ENCODE results near the gene DGUOK.
"Not testable (repeated sequence)": the region's sequence is repeated elsewhere in the genome, so short reads cannot be mapped to it uniquely, and the experiment has no call there.

Gene DGUOK

GRCh38 chr2:73901143-73901542 lies 25.5 kb upstream of the DGUOK start:
- no peak for DNase-seq (ENCODE audit: low read depth in 2 of 2)

- no peak for DNase-seq (ENCODE audit: low read depth in 2 of 2)
Measured at GRCh38 chr2:73902284-73902683, 24.4 kb upstream of the DGUOK start.

GRCh38 chr2:73903313-73903712 lies 23.4 kb upstream of the DGUOK start:
- DNase-seq (ENCODE audit: low read depth in 2 of 2) = no peak

GRCh38 chr2:73903949-73904613 lies 22.6 kb upstream of the DGUOK start:
- not testable (repeated sequence) for DNase-seq (ENCODE audit: low read depth in 2 of 2)

- no peak for DNase-seq (ENCODE audit: low read depth in 2 of 2)
Measured at GRCh38 chr2:73904952-73905351, 21.7 kb upstream of the DGUOK start.

- DNase-seq (ENCODE audit: low read depth in 2 of 2) = no peak
Measured at GRCh38 chr2:73906847-73907505, 19.7 kb upstream of the DGUOK start.

- no peak for DNase-seq (ENCODE audit: low read depth in 2 of 2)
Measured at GRCh38 chr2:73907840-73908452, 18.7 kb upstream of the DGUOK start.

- no peak for DNase-seq (ENCODE audit: low read depth in 2 of 2)
Measured at GRCh38 chr2:73908689-73909652, 17.7 kb upstream of the DGUOK start.

GRCh38 chr2:73910873-73911547 lies 15.7 kb upstream of the DGUOK start:
- no peak for DNase-seq (ENCODE audit: low read depth in 2 of 2)

GRCh38 chr2:73911548-73912208 lies 15.0 kb upstream of the DGUOK start:
- DNase-seq (ENCODE audit: low read depth in 2 of 2) = no peak

- no peak for DNase-seq (ENCODE audit: low read depth in 2 of 2)
Measured at GRCh38 chr2:73913414-73914054, 13.1 kb upstream of the DGUOK start.

GRCh38 chr2:73914667-73915066 lies 12.0 kb upstream of the DGUOK start:
- no peak for DNase-seq (ENCODE audit: low read depth in 2 of 2)

GRCh38 chr2:73915437-73915993 lies 11.2 kb upstream of the DGUOK start:
- DNase-seq (ENCODE audit: low read depth in 2 of 2) = no peak

- no peak for DNase-seq (ENCODE audit: low read depth in 2 of 2)
Measured at GRCh38 chr2:73916666-73917065, 10.0 kb upstream of the DGUOK start.

- no peak for DNase-seq (ENCODE audit: low read depth in 2 of 2)
Measured at GRCh38 chr2:73917296-73917695, 9.4 kb upstream of the DGUOK start.

- DNase-seq (ENCODE audit: low read depth in 2 of 2) = no peak
Measured at GRCh38 chr2:73917696-73918207, 8.9 kb upstream of the DGUOK start.

- DNase-seq (ENCODE audit: low read depth in 2 of 2) = no peak
Measured at GRCh38 chr2:73918856-73919255, 7.8 kb upstream of the DGUOK start.

GRCh38 chr2:73919596-73920228 lies 7.0 kb upstream of the DGUOK start:
- DNase-seq (ENCODE audit: low read depth in 2 of 2) = no peak

Measured in fibroblast of skin of left biceps (primary cell).